HepG2 (cell line): ENCODE data around the gene ZNF648. TPM values are rescaled to one million over a fixed set of nuclear protein-coding genes. Genes with fewer than 3 reads are reported as not detected.

Source experiments
- ATAC-seq: fragments of 200-7000 bp; cut with Tn5 transposase; 3 replicates; pipeline ENCODE4 v1.9.1; 2020; ENCODE audit warnings: mild to moderate bottlenecking, moderate library complexity
- BruUV-seq: library from RNA; stranded (reverse); fragments of 400-500 nt; replicated peaks from 2 replicates; lab custom pipeline; 2021; lab: Mats Ljungman, UMichigan
- CTCF ChIA-PET: fragments of 300-600 bp; formaldehyde crosslinking; extraction: SDS; loops from one replicate; lab custom pipeline; 2021; ENCODE audit warnings: low total read pairs, inconsistent platforms, low intra/inter-chr PET ratio; lab: Yijun Ruan, JAX
- POLR2A ChIA-PET: fragments of 350-600 bp; sonication (Branson Sonifier 250); formaldehyde crosslinking; loops from one replicate; lab custom pipeline; 2020; ENCODE audit warnings: antibody characterized with exemption, inconsistent platforms; lab: Yijun Ruan, JAX
- DNase-seq: peaks from one replicate; pipeline ENCODE4 v3.0.0-alpha.2; 2015; ENCODE audit warnings: low spot score
- FAIRE-seq: peaks from 3 replicates; lab custom pipeline; 2011; peaks lifted over from hg19 to GRCh38; lab: Jason Lieb, UNC
- H2AFZ ChIP-seq: one replicate; pipeline ENCODE4 v1.6.1; 2011; ENCODE audit warnings: low read length, inconsistent platforms
- H3K27ac ChIP-seq: fragments of 300-600 bp; 3 replicates; pipeline ENCODE4 v1.8.0; 2011; ENCODE audit warnings: mixed run types, mild to moderate bottlenecking, mixed read lengths, low read length, inconsistent platforms; ENCODE audit not compliant: insufficient read depth; ENCODE audit errors: extremely low read length
- H3K27me3 ChIP-seq, 2 experiments: fragments of 200-600 bp in 1 of 2; 2 replicates in 1 of 2; 3 replicates in 1 of 2; pipeline versions ENCODE4 v1.6.0 to v1.8.0; 2011; ENCODE audit warnings: low read length in 2 of 2, mild to moderate bottlenecking in 2 of 2, moderate library complexity in 2 of 2, inconsistent platforms in 1 of 2; ENCODE audit not compliant: insufficient read depth in 2 of 2, control insufficient read depth in 1 of 2
- H3K36me3 ChIP-seq, 2 experiments: fragments of 200-600 bp in 1 of 2; replicated peaks in 1 of 2; 2 replicates in 1 of 2; 3 replicates in 1 of 2; pipeline versions ENCODE4 v1.5.1 to v1.8.0; 2011; ENCODE audit warnings: low read length in 2 of 2, inconsistent platforms in 1 of 2; ENCODE audit not compliant: insufficient read depth in 2 of 2, control insufficient read depth in 1 of 2
- H3K4me1 ChIP-seq: 2 replicates; pipeline ENCODE4 v1.5.1; 2012; ENCODE audit warnings: low read length, inconsistent platforms; ENCODE audit not compliant: insufficient read depth
- H3K4me2 ChIP-seq: 2 replicates; pipeline ENCODE4 v1.6.0; 2011; ENCODE audit warnings: low read depth, low read length, inconsistent platforms
- H3K4me3 ChIP-seq, 3 experiments: fragments of 200-600 bp in 1 of 3; sonication (generic), shearing (Covaris generic) in 1 of 3; replicated peaks in 1 of 3; 2 replicates each; pipeline ENCODE4 v1.5.1; 2011 to 2016; ENCODE audit warnings: low read length in 3 of 3, inconsistent platforms in 2 of 3, low read depth in 2 of 3, mild to moderate bottlenecking in 2 of 3, control low read depth in 1 of 3, mixed read lengths in 1 of 3; ENCODE audit not compliant: insufficient read depth in 1 of 3
- H3K79me2 ChIP-seq: one replicate; pipeline ENCODE4 v1.6.1; 2011; ENCODE audit warnings: low read length, inconsistent platforms; ENCODE audit not compliant: insufficient read depth
- H3K9ac ChIP-seq: 2 replicates; pipeline ENCODE4 v1.6.0; 2011; ENCODE audit warnings: mild to moderate bottlenecking, low read depth, low read length, inconsistent platforms; ENCODE audit not compliant: insufficient read depth
- H3K9me3 ChIP-seq: 2 replicates; pipeline ENCODE4 v1.5.1; 2012; ENCODE audit warnings: mild to moderate bottlenecking, low read length
- H4K20me1 ChIP-seq: 2 replicates; pipeline ENCODE4 v1.6.0; 2011; ENCODE audit warnings: inconsistent platforms, mild to moderate bottlenecking, low read length, moderate library complexity; ENCODE audit not compliant: insufficient read depth
- CBX2 ChIP-seq, 2 experiments: fragments of 200-600 bp in 1 of 2; sonication (generic); formaldehyde crosslinking in 1 of 2; IDR thresholded peaks; 2 replicates each; pipeline versions ENCODE4 v1.7.0 to v1.8.1; 2018 to 2022; ENCODE audit warnings: low read depth in 2 of 2, low read length in 1 of 2, mild to moderate bottlenecking in 1 of 2, missing genetic modification reagents in 1 of 2
- ESRRA ChIP-seq: sonication (generic); formaldehyde crosslinking; IDR thresholded peaks from 2 replicates; pipeline ENCODE4 v1.5.1; 2020; ENCODE audit warnings: mild to moderate bottlenecking, low read depth, missing genetic modification reagents
- FOXO4 ChIP-seq: sonication (generic); formaldehyde crosslinking; conservative IDR thresholded peaks from 2 replicates; pipeline ENCODE4 v1.8.1; 2023; ENCODE audit warnings: missing genetic modification reagents
- GATAD2A ChIP-seq: IDR thresholded peaks from 2 replicates; pipeline ENCODE4 v1.6.1; 2016
- HDAC2 ChIP-seq: sonication (generic); formaldehyde crosslinking; IDR thresholded peaks from 2 replicates; pipeline ENCODE4 v1.4.0; 2020; ENCODE audit warnings: missing genetic modification reagents
- PHF8 ChIP-seq: sonication (generic); formaldehyde crosslinking; IDR thresholded peaks from 2 replicates; pipeline ENCODE4 v1.5.0; 2020; ENCODE audit warnings: missing genetic modification reagents
- PRDM4 ChIP-seq: sonication (generic); formaldehyde crosslinking; IDR thresholded peaks from 2 replicates; pipeline ENCODE4 v1.9.0; 2021; ENCODE audit warnings: missing genetic modification reagents, borderline replicate concordance
- ZBED4 ChIP-seq: sonication (generic); formaldehyde crosslinking; IDR thresholded peaks from 2 replicates; pipeline ENCODE4 v1.4.0; 2020; ENCODE audit warnings: missing genetic modification reagents, borderline replicate concordance
- ZBTB26 ChIP-seq: IDR thresholded peaks from 2 replicates; pipeline ENCODE4 v1.6.1; 2016; ENCODE audit warnings: missing compliant biosample characterization, missing genetic modification reagents, borderline replicate concordance
- ZGPAT ChIP-seq: IDR thresholded peaks from 2 replicates; pipeline ENCODE4 v1.6.1; 2016; ENCODE audit warnings: mild to moderate bottlenecking
- ZNF773 ChIP-seq: sonication (generic); formaldehyde crosslinking; IDR thresholded peaks from 2 replicates; pipeline ENCODE4 v1.4.0; 2020; ENCODE audit warnings: missing genetic modification reagents, borderline replicate concordance
- WGBS: methylation state at CpG from one replicate; pipeline ENCODE4 v1.1.6; 2017; ENCODE audit warnings: low lambda C conversion rate; 5-methylcytosine and 5-hydroxymethylcytosine counted together
- in situ Hi-C: cut with HindIII; loops from 2 replicates; pipeline ENCODE4 v1.10.0; 2017; ENCODE audit warnings: low pct_unique_long_range_greater_than_20kb; ENCODE audit not compliant: extremely low pct_ligation_motif_present
- intact Hi-C: fragments of 100-400 bp; cut with micrococcal nuclease; formaldehyde crosslinking; loops from one replicate; pipeline ENCODE4 v1.10.0; 2022; ENCODE audit not compliant: unreplicated experiment
- polyA plus RNA-seq, 8 experiments: library from polyadenylated mRNA; depleted of rRNA in 3 of 8; stranded (reverse) in 7 of 8; unstranded in 1 of 8; fragments of >200 nt; fragmentation: Illumina TruSeq in 4 of 8; extraction: Trizol in 4 of 8; gene quantifications; 2 replicates each; pipeline versions ENCODE4 v1.2.1 to v1.2.3, GENCODE V29; 2011 to 2016; ENCODE audit warnings: low read depth in 4 of 8, missing spikeins in 1 of 8, mixed read lengths in 1 of 8; ENCODE audit not compliant: insufficient read depth in 1 of 8
- total RNA-seq, 5 experiments: library from RNA; depleted of rRNA; stranded (reverse); fragments of >200 nt; fragmentation: Illumina TruSeq; extraction: Trizol; gene quantifications; 2 replicates each; pipeline ENCODE4 v1.2.3, GENCODE V29; 2016; ENCODE audit warnings: low read depth in 1 of 5

Gene ZNF648
- total and polyA plus RNA-seq, 2 of the 13 experiments (the other 11 are each of a cell fraction or from before 2014, with no cell fraction given), result 0.13 to 0.37 TPM

- no peak for TF ChIP-seq ZGPAT (CRISPR knock-in tag)
- no peak for TF ChIP-seq ZBED4 (CRISPR knock-in tag)
- TF ChIP-seq PHF8 (CRISPR knock-in tag), result no peak
- no peak for TF ChIP-seq ESRRA
Observed at GRCh38 chr1:182060877-182061276, 635 bp downstream of the ZNF648 start (continued).

- no peaks in the 10 kb centered on the region for H3K9me3 ChIP-seq
- no peak overlapping the region for H3K27ac ChIP-seq
- no peak overlapping the region for H2AFZ ChIP-seq
- intact Hi-C loops, result loop anchor here (10.0 kb wide), 1 partner anchor 585 kb away; no protein-coding TSS in a partner anchor
- peaks cover 0 to 5% of the 10 kb centered on the region in 2 experiments; a peak in 1 of 5 replicates for H3K27me3 ChIP-seq
- H3K4me2 ChIP-seq, result no peak overlapping the region
- H3K79me2 ChIP-seq, result no peaks in the 10 kb centered on the region
- WGBS, result 100% methylated on average over 1 of the region's 2 CpGs
- H3K9ac ChIP-seq, result no peak overlapping the region
- POLR2A ChIA-PET, result no interaction called here
- DNase-seq (no peak), FAIRE-seq (no peak), ATAC-seq (no peak)
- no peaks in the 10 kb centered on the region for H3K36me3 ChIP-seq
- no peaks in the 10 kb centered on the region for H3K4me1 ChIP-seq
- CTCF ChIA-PET, result no interaction called here
- H4K20me1 ChIP-seq, result no peaks in the 10 kb centered on the region
- no TSS peak for BruUV-seq
- in situ Hi-C loops, result loop anchor here (10.0 kb wide), 1 partner anchor 585 kb away; no protein-coding TSS in a partner anchor
- no peak overlapping the region for H3K4me3 ChIP-seq
- TF ChIP-seq HDAC2, result no peak
- TF ChIP-seq FOXO4 (CRISPR knock-in tag), result no peak
- no peak for TF ChIP-seq PRDM4
- no peak for TF ChIP-seq GATAD2A (CRISPR knock-in tag)
- no peak for TF ChIP-seq ZBTB26 (CRISPR knock-in tag)
- TF ChIP-seq ZNF773 (CRISPR knock-in tag), result no peak
- TF ChIP-seq CBX2 (IDR thresholded peaks at IDR 0.05; ENCODE audit: low read depth, low read length), result no peak
- no peak for TF ChIP-seq CBX2 (CRISPR knock-in tag; IDR thresholded peaks at IDR 0.05; ENCODE audit: low read depth)
Observed at GRCh38 chr1:182059936-182060335, 1.6 kb downstream of the ZNF648 start.
